HepG2 (cell line): ENCODE results near the gene TRPT1. TPM values are rescaled to one million over a fixed set of nuclear protein-coding genes. Genes with fewer than 3 reads are reported as not detected.
A peak's percentile ranks its signal among the peaks of the same experiment; 100 is the strongest.

Experiments used
- ARID4A ChIP-seq: sonication (generic); formaldehyde crosslinking; IDR thresholded peaks from 2 replicates; pipeline ENCODE4 v1.5.0; 2020; ENCODE audit warnings: mild to moderate bottlenecking, missing genetic modification reagents, borderline replicate concordance
- ATRX ChIP-seq: sonication (generic); formaldehyde crosslinking; IDR thresholded peaks from 2 replicates; pipeline ENCODE4 v1.4.0; 2020; ENCODE audit warnings: missing genetic modification reagents, borderline replicate concordance
- CBX2 ChIP-seq, 2 experiments: fragments of 200-600 bp in 1 of 2; sonication (generic); formaldehyde crosslinking in 1 of 2; IDR thresholded peaks; 2 replicates each; pipeline versions ENCODE4 v1.7.0 to v1.8.1; 2018 to 2022; ENCODE audit warnings: low read depth in 2 of 2, low read length in 1 of 2, mild to moderate bottlenecking in 1 of 2, missing genetic modification reagents in 1 of 2
- DNMT1 ChIP-seq: sonication (generic); formaldehyde crosslinking; IDR thresholded peaks from 2 replicates; pipeline ENCODE4 v1.5.1; 2020; ENCODE audit warnings: mild to moderate bottlenecking, missing genetic modification reagents
- KAT8 ChIP-seq: IDR thresholded peaks from 2 replicates; pipeline ENCODE4 v1.6.1; 2016; ENCODE audit warnings: missing genetic modification reagents, missing compliant biosample characterization
- KLF12 ChIP-seq: sonication (generic); formaldehyde crosslinking; IDR thresholded peaks from 2 replicates; pipeline ENCODE4 v1.4.0; 2020; ENCODE audit warnings: missing genetic modification reagents, borderline replicate concordance
- MAX ChIP-seq: IDR thresholded peaks from 2 replicates; pipeline ENCODE4 v1.6.1; 2012; ENCODE audit warnings: inconsistent platforms
- MXI1 ChIP-seq: IDR thresholded peaks from 3 replicates; pipeline ENCODE4 v1.6.1; 2012; ENCODE audit warnings: low read depth, low read length, inconsistent platforms, borderline replicate concordance
- NBN ChIP-seq: fragments of 450-650 bp; conservative IDR thresholded peaks from 2 replicates; pipeline ENCODE4 v1.6.1; 2017
- NR1H2 ChIP-seq: sonication (generic); formaldehyde crosslinking; IDR thresholded peaks from 2 replicates; pipeline ENCODE4 v1.8.1; 2022; ENCODE audit warnings: low read depth, missing genetic modification reagents, borderline replicate concordance
- SRF ChIP-seq: IDR thresholded peaks from 2 replicates; pipeline ENCODE4 v1.6.1; 2011; ENCODE audit warnings: mild to moderate bottlenecking, low read depth, low read length, moderate library complexity
- TEF ChIP-seq: sonication (generic); formaldehyde crosslinking; IDR thresholded peaks from 2 replicates; pipeline ENCODE4 v1.5.0; 2020; ENCODE audit warnings: missing genetic modification reagents
- TGIF2 ChIP-seq: IDR thresholded peaks from 2 replicates; pipeline ENCODE4 v1.6.1; 2016; ENCODE audit warnings: control low read depth, missing compliant biosample characterization
- YEATS2 ChIP-seq: sonication (generic); formaldehyde crosslinking; IDR thresholded peaks from 2 replicates; pipeline ENCODE4 v1.4.0; 2020; ENCODE audit warnings: missing genetic modification reagents, borderline replicate concordance
- ZNF337 ChIP-seq: sonication (generic); formaldehyde crosslinking; IDR thresholded peaks from 2 replicates; pipeline ENCODE4 v1.5.1; 2020; ENCODE audit warnings: missing genetic modification reagents, low read depth, mild to moderate bottlenecking, borderline replicate concordance
- ZNF33A ChIP-seq: sonication (generic); formaldehyde crosslinking; IDR thresholded peaks from 2 replicates; pipeline ENCODE4 v1.5.1; 2020; ENCODE audit warnings: missing genetic modification reagents, mild to moderate bottlenecking, moderate library complexity, borderline replicate concordance
- ZNF362 ChIP-seq: sonication (generic); formaldehyde crosslinking; IDR thresholded peaks from 2 replicates; pipeline ENCODE4 v1.4.0; 2020; ENCODE audit warnings: missing genetic modification reagents, mild to moderate bottlenecking, borderline replicate concordance
- ZNF543 ChIP-seq: sonication (generic); formaldehyde crosslinking; IDR thresholded peaks from 2 replicates; pipeline ENCODE4 v1.4.0; 2020; ENCODE audit warnings: mild to moderate bottlenecking, missing genetic modification reagents
- ZNF589 ChIP-seq: sonication (generic); formaldehyde crosslinking; conservative IDR thresholded peaks from 2 replicates; pipeline ENCODE4 v1.8.0; 2022; ENCODE audit warnings: mild to moderate bottlenecking, moderate library complexity, missing genetic modification reagents
- ZNF792 ChIP-seq: IDR thresholded peaks from 2 replicates; pipeline ENCODE4 v1.6.1; 2016
- polyA plus RNA-seq, 8 experiments: library from polyadenylated mRNA; depleted of rRNA in 3 of 8; stranded (reverse) in 7 of 8; unstranded in 1 of 8; fragments of >200 nt; fragmentation: Illumina TruSeq in 4 of 8; extraction: Trizol in 4 of 8; gene quantifications; 2 replicates each; pipeline versions ENCODE4 v1.2.1 to v1.2.3, GENCODE V29; 2011 to 2016; ENCODE audit warnings: low read depth in 4 of 8, missing spikeins in 1 of 8, mixed read lengths in 1 of 8; ENCODE audit not compliant: insufficient read depth in 1 of 8
- total RNA-seq, 5 experiments: library from RNA; depleted of rRNA; stranded (reverse); fragments of >200 nt; fragmentation: Illumina TruSeq; extraction: Trizol; gene quantifications; 2 replicates each; pipeline ENCODE4 v1.2.3, GENCODE V29; 2016; ENCODE audit warnings: low read depth in 1 of 5

TRPT1 gene
- total and polyA plus RNA-seq, 2 of the 13 experiments (the other 11 are each of a cell fraction or from before 2014, with no cell fraction given): 24.8 to 40.7 TPM

GRCh38 chr11:64185175-64185692 lies 40.8 kb downstream of the TRPT1 start (continued):
- TF ChIP-seq ARID4A (CRISPR knock-in tag): peak; percentile 96
- peak; percentile 40; the same call in 1 of the 2 replicates for TF ChIP-seq ZNF792 (CRISPR knock-in tag)
- TF ChIP-seq TGIF2 (CRISPR knock-in tag): peak; percentile 93
- peak; percentile 87 for TF ChIP-seq TEF (CRISPR knock-in tag)
- TF ChIP-seq ZNF337 (CRISPR knock-in tag): peak; percentile 98
- no peak for TF ChIP-seq SRF
- TF ChIP-seq ZNF362 (CRISPR knock-in tag): no peak; the same call in 1 of the 2 replicates
- TF ChIP-seq YEATS2 (CRISPR knock-in tag): peak; percentile 59; the same call in 1 of the 2 replicates
- peak; percentile 83; the same call in 1 of the 2 replicates for TF ChIP-seq KLF12 (CRISPR knock-in tag)
- TF ChIP-seq ZNF33A: peak; percentile 93
- TF ChIP-seq KAT8: peak; percentile 86
- TF ChIP-seq DNMT1: no peak
- TF ChIP-seq MAX: peak; percentile 98
- TF ChIP-seq ZNF543: peak; percentile 95
- peak; percentile 64; the same call in 1 of the 3 replicates for TF ChIP-seq MXI1
- no peak for TF ChIP-seq CBX2 (IDR thresholded peaks at IDR 0.05; ENCODE audit: low read depth, low read length)
- 0 out of 2 replicates have a peak, but pooled peaks have one; percentile 50 for TF ChIP-seq CBX2 (CRISPR knock-in tag; IDR thresholded peaks at IDR 0.05; ENCODE audit: low read depth)
- TF ChIP-seq ATRX (CRISPR knock-in tag): no peak
- no peak for TF ChIP-seq NBN
- TF ChIP-seq ZNF589 (CRISPR knock-in tag): peak; percentile 85; the same call in 1 of the 2 replicates
- TF ChIP-seq NR1H2 (CRISPR knock-in tag): no peak
